K562 (cell line): Measurements from ENCODE around the gene DIMT1. TPM values are rescaled to one million over a fixed set of nuclear protein-coding genes. Genes with fewer than 3 reads are reported as not detected.

Experiments used
- ATAC-seq: fragments of 200-7000 bp; cut with Tn5 transposase; 3 replicates; pipeline ENCODE4 v1.9.1; 2020; ENCODE audit warnings: moderate library complexity
- BruUV-seq: library from RNA; stranded (reverse); fragments of 400-500 nt; replicated peaks from 2 replicates; lab custom pipeline; 2021; lab: Mats Ljungman, UMichigan
- CTCF ChIA-PET: fragments of 300-600 bp; formaldehyde crosslinking; extraction: SDS; loops from one replicate; lab custom pipeline; 2021; ENCODE audit warnings: low intra/inter-chr PET ratio; lab: Yijun Ruan, JAX
- POLR2A ChIA-PET: fragments of 300-600, 350-650 bp; sonication (Branson Sonifier 250); formaldehyde crosslinking; extraction: SDS; loops from one replicate; lab custom pipeline; 2021; ENCODE audit warnings: antibody characterized with exemption, inconsistent platforms; lab: Yijun Ruan, JAX
- DNase-seq, 4 experiments: peaks; one replicate each; pipeline versions ENCODE4 v3.0.0 to v3.0.0-alpha.2; 2011 to 2018; ENCODE audit warnings: low spot score in 3 of 4, mixed read lengths in 3 of 4; ENCODE audit errors: extremely low read depth in 1 of 4
- FAIRE-seq: peaks from 2 replicates; lab custom pipeline; 2011; peaks lifted over from hg19 to GRCh38; lab: Jason Lieb, UNC
- H2AFZ ChIP-seq: 2 replicates; pipeline ENCODE4 v1.6.0; 2011; ENCODE audit warnings: low read depth, low read length, control low read depth, inconsistent platforms
- H3K27ac ChIP-seq: fragments of 200-600 bp; 3 replicates; pipeline ENCODE4 v1.8.0; 2011; ENCODE audit warnings: low read depth, mild to moderate bottlenecking, control low read depth, inconsistent platforms, low read length, moderate library complexity, mixed read lengths; ENCODE audit errors: extremely low read depth
- H3K27me3 ChIP-seq, 2 experiments: fragments of 300-600 bp in 1 of 2; 2 replicates in 1 of 2; 3 replicates in 1 of 2; pipeline versions ENCODE4 v1.6.0 to v1.8.0; 2011; ENCODE audit warnings: inconsistent platforms in 2 of 2, low read length in 2 of 2, mild to moderate bottlenecking in 1 of 2, mixed read lengths in 1 of 2, moderate library complexity in 1 of 2; ENCODE audit not compliant: control insufficient read depth in 2 of 2, insufficient read depth in 2 of 2
- H3K36me3 ChIP-seq: fragments of 300-600 bp; 3 replicates; pipeline ENCODE4 v1.8.0; 2011; ENCODE audit warnings: mild to moderate bottlenecking, low read length, inconsistent platforms; ENCODE audit not compliant: control insufficient read depth, insufficient read depth
- H3K4me1 ChIP-seq, 2 experiments: fragments of 200-600 bp in 1 of 2; replicated peaks in 1 of 2; 2 replicates in 1 of 2; 3 replicates in 1 of 2; pipeline versions ENCODE4 v1.5.1 to v1.8.0; 2011; ENCODE audit warnings: inconsistent platforms in 2 of 2, low read length in 2 of 2, mild to moderate bottlenecking in 1 of 2, mixed read lengths in 1 of 2, moderate library complexity in 1 of 2; ENCODE audit not compliant: control insufficient read depth in 2 of 2, insufficient read depth in 2 of 2
- H3K4me2 ChIP-seq: 2 replicates; pipeline ENCODE4 v1.6.1; 2011; ENCODE audit warnings: low read length, control low read depth, inconsistent platforms, mixed read lengths; ENCODE audit not compliant: insufficient read depth
- H3K4me3 ChIP-seq: fragments of 200-600 bp; sonication (generic), shearing (Covaris generic); 2 replicates; pipeline ENCODE4 v1.5.1; 2016; ENCODE audit warnings: control low read depth, inconsistent platforms
- H3K79me2 ChIP-seq: fragments of 200-600 bp; 3 replicates; pipeline ENCODE4 v1.8.0; 2011; ENCODE audit warnings: low read length, inconsistent platforms; ENCODE audit not compliant: control insufficient read depth, insufficient read depth
- H3K9ac ChIP-seq, 2 experiments: 2 replicates each; pipeline versions ENCODE4 v1.6.0 to v1.6.1; 2011; ENCODE audit warnings: low read depth in 2 of 2, low read length in 2 of 2, control low read depth in 1 of 2, inconsistent platforms in 1 of 2, mild to moderate bottlenecking in 1 of 2, mixed read lengths in 1 of 2; ENCODE audit not compliant: insufficient read depth in 1 of 2
- H3K9me1 ChIP-seq: one replicate; pipeline ENCODE4 v1.6.0; 2011; ENCODE audit warnings: inconsistent platforms, mild to moderate bottlenecking, low read length, moderate library complexity; ENCODE audit not compliant: control insufficient read depth, insufficient read depth
- H3K9me3 ChIP-seq: replicated peaks from 2 replicates; pipeline ENCODE4 v1.5.1; 2011; ENCODE audit warnings: low read depth, low read length, inconsistent platforms; ENCODE audit not compliant: control insufficient read depth, insufficient read depth
- H4K20me1 ChIP-seq: replicated peaks from 2 replicates; pipeline ENCODE4 v1.6.1; 2011; ENCODE audit warnings: low read length, inconsistent platforms, mixed read lengths; ENCODE audit not compliant: control insufficient read depth, insufficient read depth
- HNRNPL ChIP-seq: fragments of 200-400 bp; formaldehyde crosslinking; IDR thresholded peaks from 2 replicates; pipeline ENCODE4 v1.6.1; 2017; ENCODE audit warnings: low read depth, mild to moderate bottlenecking, low read length
- MTA2 ChIP-seq: fragments of 450-650 bp; IDR thresholded peaks from 2 replicates; pipeline ENCODE4 v1.6.1; 2016; ENCODE audit warnings: low read depth
- NR2F6 ChIP-seq: fragments of 450-650 bp; formaldehyde crosslinking; IDR thresholded peaks from 2 replicates; pipeline ENCODE4 v1.4.0; 2020; ENCODE audit warnings: mild to moderate bottlenecking
- POLR2B ChIP-seq: fragments of 450-650 bp; IDR thresholded peaks from 2 replicates; pipeline ENCODE4 v1.6.1; 2018; ENCODE audit warnings: low read depth; ENCODE audit not compliant: partially characterized antibody
- POU5F1 ChIP-seq: fragments of 150-350 bp; IDR thresholded peaks from 2 replicates; pipeline ENCODE4 v1.6.1; 2014; ENCODE audit warnings: borderline replicate concordance, low read length, low read depth, mild to moderate bottlenecking; ENCODE audit not compliant: partially characterized antibody
- SIX5 ChIP-seq, 2 experiments: IDR thresholded peaks; 2 replicates each; pipeline ENCODE4 v1.6.1; 2011; ENCODE audit warnings: low read length in 2 of 2, borderline replicate concordance in 1 of 2, low read depth in 1 of 2, mild to moderate bottlenecking in 1 of 2, moderate library complexity in 1 of 2; ENCODE audit not compliant: insufficient read depth in 1 of 2
- ZNF124 ChIP-seq: sonication (generic); formaldehyde crosslinking; IDR thresholded peaks from 2 replicates; pipeline ENCODE4 v1.8.1; 2022; ENCODE audit warnings: missing genetic modification reagents
- ZNF174 ChIP-seq: fragments of 250-450 bp; sonication (Bioruptor Pico); IDR thresholded peaks from 2 replicates; pipeline ENCODE4 v1.4.0; 2020; ENCODE audit warnings: mild to moderate bottlenecking
- ZNF232 ChIP-seq: sonication (generic); formaldehyde crosslinking; IDR thresholded peaks from 2 replicates; pipeline ENCODE4 v1.8.0; 2022; ENCODE audit warnings: mild to moderate bottlenecking, missing genetic modification reagents
- ZNF239 ChIP-seq: fragments of 250-450 bp; sonication (Bioruptor Pico); IDR thresholded peaks from 2 replicates; pipeline ENCODE4 v1.4.0; 2020; ENCODE audit warnings: mild to moderate bottlenecking
- WGBS: fragments of 100-300 bp; shearing (Covaris generic); methylation state at CpG from one replicate; pipeline ENCODE4 v1.1.6; 2016; ENCODE audit warnings: low coverage, mixed read lengths; ENCODE audit not compliant: insufficient coverage; ENCODE audit errors: missing lambda C conversion rate; 5-methylcytosine and 5-hydroxymethylcytosine counted together
- in situ Hi-C: fragments of 300-500 bp; cut with MboI; formaldehyde crosslinking; loops from 4 replicates; pipeline ENCODE4 v1.15.0; 2018; ENCODE audit warnings: inconsistent platforms, mixed read lengths
- intact Hi-C: fragments of 100-400 bp; cut with micrococcal nuclease; formaldehyde crosslinking; loops from 2 replicates; pipeline ENCODE4 v1.14.2; 2022
- polyA plus RNA-seq, 8 experiments: library from polyadenylated mRNA; depleted of rRNA in 4 of 8; stranded (reverse) in 5 of 8; unstranded in 3 of 8; fragments of >200 nt; fragmentation: Nextera tagmentation in 2 of 8; fragmentation: Illumina TruSeq in 1 of 8; extraction: Ambion mirVana in 2 of 8; extraction: Trizol in 1 of 8; gene quantifications; 2 replicates each; pipeline versions ENCODE4 v1.2.1 to v1.2.3, GENCODE V29; 2011 to 2014; ENCODE audit warnings: inconsistent platforms in 1 of 8, missing spikeins in 1 of 8
- total RNA-seq, 7 experiments: library from RNA; depleted of rRNA in 6 of 7; stranded (reverse); fragments of >200 nt in 6 of 7; fragmentation: Illumina TruSeq in 2 of 7; extraction: Trizol in 2 of 7; gene quantifications; 2 replicates each; pipeline versions ENCODE4 v1.2.1 to v1.2.3, GENCODE V29; 2011 to 2021; ENCODE audit warnings: low replicate concordance in 1 of 7

The DIMT1 gene
- total and polyA plus RNA-seq, 9 of the 15 experiments (the other 6 are each of a cell fraction or from before 2014, with no cell fraction given) = 28.9 to 85.3 (median 54.1) TPM

DNA sequence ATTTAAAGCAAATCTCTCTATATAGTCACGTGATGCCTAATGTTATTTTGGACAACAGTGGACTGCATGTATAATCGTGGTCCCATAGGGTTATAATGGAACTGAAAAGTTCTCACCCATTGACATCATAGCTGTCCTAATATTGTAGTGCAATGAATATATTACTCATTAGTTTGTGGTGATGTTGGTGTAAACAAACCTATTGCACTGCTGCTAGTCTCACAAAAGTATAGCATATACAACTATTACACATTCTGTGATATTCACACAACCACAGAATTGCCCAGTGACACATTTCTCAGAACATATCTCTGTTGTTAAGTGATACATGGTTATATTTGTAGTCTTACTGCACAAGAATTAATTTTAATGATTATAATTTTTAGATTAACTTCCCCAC, 46.6 kb upstream of the DIMT1 start:
- H3K4me2 ChIP-seq = no peak overlapping the region
- no peaks in the 10 kb centered on the region for H3K27me3 ChIP-seq
- no peak overlapping the region for H2AFZ ChIP-seq
- no peak overlapping the region for H3K9ac ChIP-seq
- peaks cover 88% of the 10 kb centered on the region for H3K36me3 ChIP-seq
- FAIRE-seq (no peak), ATAC-seq (no peak), DNase-seq (no peak)
- peaks cover 2 to 3% of the 10 kb centered on the region in 2 experiments; a peak in 1 of 5 replicates for H3K4me1 ChIP-seq
- 97% methylated on average over 2 of the region's 2 CpGs for WGBS
- CTCF ChIA-PET = no interaction called here
- no peaks in the 10 kb centered on the region for H3K9me1 ChIP-seq
- peaks cover 50% of the 10 kb centered on the region for H3K79me2 ChIP-seq
- H4K20me1 ChIP-seq = no peaks in the 10 kb centered on the region
- no peak for TF ChIP-seq ZNF174 (CRISPR knock-in tag)
- TF ChIP-seq ZNF239 = no peak
- no peak for TF ChIP-seq NR2F6
- no peak for TF ChIP-seq ZNF124 (CRISPR knock-in tag)
- TF ChIP-seq POU5F1 = no peak
- TF ChIP-seq POLR2B = no peak
- no peak for TF ChIP-seq MTA2
- TF ChIP-seq ZNF232 = no peak
- no peak for TF ChIP-seq SIX5 (IDR thresholded peaks at IDR 0.05; ENCODE audit: borderline replicate concordance in 1 of 2, insufficient read depth in 1 of 2, low read depth in 1 of 2, low read length in 2 of 2)
- TF ChIP-seq HNRNPL = no peak
- no peak overlapping the region for H3K27ac ChIP-seq
- intact Hi-C loops (no loop called here), in situ Hi-C loops (loop anchor here (10.0 kb wide), 1 partner anchor 325 kb away; no protein-coding TSS in a partner anchor)
- POLR2A ChIA-PET = interaction anchor here (1.0 to 1.2 kb wide), 3 partner anchors 10 to 46 kb away, joined by 3 read pairs; partner anchors contain the start of gene DIMT1
- H3K4me3 ChIP-seq = no peak overlapping the region
- BruUV-seq = no TSS peak
- H3K9me3 ChIP-seq = no peaks in the 10 kb centered on the region
